Measurements from ENCODE around the gene LIX1.

- TF ChIP-seq CTCF (IDR thresholded peaks at IDR 0.05; ENCODE audit: low read depth, low read length, poor library complexity, severe bottlenecking) (no peak), EZH2phosphoT487 (IDR thresholded peaks at IDR 0.05; ENCODE audit: borderline replicate concordance, low read length) (no peak)
Observed at GRCh38 chr5:97135868-97136267, 6.5 kb downstream of the LIX1 start.
